Rectal smooth muscle tissue (tissue), 1 donor: ENCODE data around the gene PROX2.

Source experiments
- H3K27ac ChIP-seq: one replicate; pipeline ENCODE4 v1.7.0; 2013; ENCODE audit warnings: low read depth, low read length, inconsistent platforms
- H3K27me3 ChIP-seq: one replicate; pipeline ENCODE4 v1.7.0; 2013; ENCODE audit warnings: low read length; ENCODE audit not compliant: control insufficient read depth, insufficient read depth
- H3K36me3 ChIP-seq: one replicate; pipeline ENCODE4 v1.7.0; 2013; ENCODE audit warnings: low read length; ENCODE audit not compliant: control insufficient read depth, insufficient read depth
- H3K4me1 ChIP-seq: one replicate; pipeline ENCODE4 v1.7.0; 2013; ENCODE audit warnings: low read length; ENCODE audit not compliant: control insufficient read depth, insufficient read depth
- H3K4me3 ChIP-seq: one replicate; pipeline ENCODE4 v1.7.0; 2013; ENCODE audit warnings: low read length
- H3K9ac ChIP-seq: one replicate; pipeline ENCODE4 v1.7.0; 2013; ENCODE audit warnings: low read length

The PROX2 gene

DNA sequence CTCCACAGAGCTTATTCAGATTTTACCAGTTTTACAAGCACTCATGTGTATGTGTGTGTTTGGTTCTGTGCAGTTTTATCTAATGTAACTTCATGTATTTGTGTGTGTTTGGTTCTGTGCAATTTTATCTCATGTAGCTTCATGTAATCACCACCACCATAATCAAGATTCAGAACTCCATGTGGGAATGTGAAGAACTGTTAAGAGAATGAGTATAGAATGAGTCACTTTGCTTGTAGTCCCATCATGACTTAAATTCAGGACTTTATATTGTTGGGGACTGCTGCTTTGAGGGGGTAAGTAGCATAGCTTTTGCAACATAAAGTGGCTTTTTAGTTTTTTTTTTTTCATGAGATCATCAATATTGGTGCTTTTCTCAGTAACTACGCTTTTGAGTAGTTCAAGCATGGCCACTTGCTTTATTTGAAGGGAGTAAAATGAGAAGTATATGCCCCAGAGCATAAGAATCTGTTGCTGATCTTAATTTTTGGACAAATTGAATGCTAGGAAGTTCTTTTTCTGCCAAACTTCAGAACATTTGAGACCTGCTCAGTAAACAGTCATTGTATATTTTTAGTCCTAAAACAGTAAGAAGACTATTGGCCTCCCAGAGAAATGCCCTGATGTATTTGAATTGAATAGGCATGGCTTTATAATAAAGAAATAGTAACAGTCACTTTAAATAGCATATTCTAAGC lies 28.8 kb downstream of the PROX2 start:
- Histone ChIP-seq H3K4me3 (no peak overlapping the region), H3K4me1 (no peaks in the 10 kb centered on the region), H3K27ac (no peak overlapping the region), H3K36me3 (no peaks in the 10 kb centered on the region), H3K27me3 (no peaks in the 10 kb centered on the region), H3K9ac (no peak overlapping the region)

DNA sequence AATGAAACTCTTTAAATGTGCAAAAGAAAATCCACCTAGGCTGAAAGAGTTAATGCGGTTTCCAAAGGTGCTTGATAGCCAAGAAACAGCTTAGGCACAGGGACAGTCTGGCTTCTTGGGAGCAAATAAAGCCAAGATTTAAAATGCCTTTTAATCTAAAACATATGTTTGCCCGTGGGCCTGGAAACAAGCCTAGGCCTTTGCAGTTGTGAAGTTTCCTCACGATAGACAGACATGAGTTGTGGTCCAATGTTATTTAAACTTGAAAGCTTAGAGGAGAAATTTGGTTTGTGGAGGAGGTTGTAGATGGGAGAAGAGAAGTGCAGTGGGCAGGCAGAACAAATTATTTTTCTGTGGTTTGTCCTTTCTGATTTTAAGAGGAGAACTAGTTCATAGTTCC lies 29.8 kb downstream of the PROX2 start:
- Histone ChIP-seq H3K4me3 (no peak overlapping the region), H3K4me1 (no peaks in the 10 kb centered on the region), H3K36me3 (no peaks in the 10 kb centered on the region), H3K27ac (no peak overlapping the region), H3K9ac (no peak overlapping the region), H3K27me3 (no peaks in the 10 kb centered on the region)

DNA sequence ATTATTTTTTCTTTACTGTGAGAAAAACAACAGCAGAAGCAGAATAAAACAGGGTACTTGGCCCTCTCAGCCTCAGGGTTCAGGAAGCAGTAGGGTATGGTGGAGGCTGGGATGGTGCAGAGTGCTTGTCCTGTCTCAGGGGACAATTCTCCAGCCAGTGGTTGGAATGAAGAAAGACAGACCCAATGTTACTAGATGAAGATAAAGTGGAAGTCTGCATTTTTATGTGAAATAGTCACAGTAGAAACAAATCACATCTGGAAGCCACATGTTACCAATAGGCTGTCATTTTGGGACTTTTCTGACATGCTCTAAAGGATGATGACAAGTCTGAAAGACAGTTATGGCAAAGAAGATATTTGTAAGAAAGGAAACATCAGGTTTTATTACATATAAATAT lies 32.3 kb downstream of the PROX2 start:
- Histone ChIP-seq H3K36me3 (no peaks in the 10 kb centered on the region), H3K4me1 (no peaks in the 10 kb centered on the region), H3K9ac (no peak overlapping the region), H3K27me3 (no peaks in the 10 kb centered on the region), H3K4me3 (no peak overlapping the region), H3K27ac (no peak overlapping the region)

DNA sequence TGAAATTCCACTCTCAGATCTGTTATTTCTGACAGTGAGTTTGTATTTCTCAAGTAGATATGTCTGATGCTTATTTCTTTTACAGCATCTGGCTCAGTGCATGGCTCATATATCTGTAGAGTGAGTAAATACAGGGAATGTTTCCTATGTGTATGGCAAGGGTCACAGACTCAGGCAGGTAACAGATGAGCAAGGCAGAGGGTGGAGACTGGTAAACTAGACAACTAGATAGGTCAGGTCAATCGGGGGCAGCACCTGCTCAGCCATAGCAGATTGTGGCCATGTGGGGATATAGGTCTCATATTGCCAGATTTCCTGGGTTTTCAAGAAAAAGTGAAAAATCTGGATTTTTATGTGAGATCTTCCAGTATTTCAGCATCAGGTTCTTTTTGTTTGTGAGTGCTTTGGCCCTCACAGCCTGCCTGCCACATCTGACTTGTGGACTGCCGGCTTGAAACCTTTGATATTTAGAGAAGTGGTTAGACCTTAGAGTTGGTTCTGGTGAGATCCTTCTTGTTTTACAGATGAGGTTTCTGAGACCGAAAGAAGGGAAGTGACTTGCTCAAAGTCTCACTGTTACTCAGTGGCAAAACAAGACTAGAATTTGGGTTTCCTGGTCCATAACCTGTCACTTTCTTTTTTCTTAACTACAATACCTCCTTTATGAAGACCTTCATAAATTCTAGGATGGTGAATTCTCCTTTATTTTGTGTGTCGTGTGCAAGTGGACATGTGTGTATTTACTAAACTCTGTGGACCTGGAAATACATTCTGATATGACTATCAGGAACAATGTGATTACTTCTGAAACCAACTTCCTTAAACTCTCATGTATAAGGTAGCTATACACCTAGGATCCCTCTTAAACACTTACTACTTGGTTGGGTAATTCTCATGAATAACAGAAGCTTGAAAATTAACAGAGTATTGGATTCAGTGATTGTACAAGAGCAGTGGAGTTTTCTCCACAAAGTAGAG lies 34.4 kb downstream of the PROX2 start:
- no peak overlapping the region for H3K27ac ChIP-seq
- H3K36me3 ChIP-seq, result no peaks in the 10 kb centered on the region
- H3K9ac ChIP-seq, result no peak overlapping the region
- peaks cover 3% of the 10 kb centered on the region for H3K4me1 ChIP-seq
- no peaks in the 10 kb centered on the region for H3K27me3 ChIP-seq
- H3K4me3 ChIP-seq, result no peak overlapping the region

DNA sequence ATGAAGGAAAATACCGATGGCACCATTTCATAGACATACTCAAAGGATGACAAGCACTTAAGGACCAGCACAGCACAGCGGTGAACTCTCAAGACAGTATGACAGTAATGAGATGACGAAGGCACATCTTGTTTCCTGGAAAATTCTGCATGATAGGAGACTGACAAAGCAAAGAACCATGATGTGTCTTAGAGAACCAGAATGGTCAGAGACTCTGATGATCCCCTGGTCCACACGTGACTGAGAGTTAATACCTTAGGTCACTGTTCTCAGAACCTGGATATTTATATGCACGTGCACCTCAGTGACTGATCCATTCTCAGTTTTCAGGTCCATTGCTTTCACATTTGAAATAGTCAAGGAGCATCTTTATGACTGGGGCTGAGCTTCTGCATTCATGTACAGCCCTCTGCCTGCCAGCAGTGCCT lies 35.3 kb downstream of the PROX2 start:
- Histone ChIP-seq H3K9ac (no peak overlapping the region), H3K27me3 (no peaks in the 10 kb centered on the region), H3K4me1 (peaks cover 3% of the 10 kb centered on the region), H3K4me3 (no peak overlapping the region), H3K36me3 (no peaks in the 10 kb centered on the region), H3K27ac (no peak overlapping the region)

DNA sequence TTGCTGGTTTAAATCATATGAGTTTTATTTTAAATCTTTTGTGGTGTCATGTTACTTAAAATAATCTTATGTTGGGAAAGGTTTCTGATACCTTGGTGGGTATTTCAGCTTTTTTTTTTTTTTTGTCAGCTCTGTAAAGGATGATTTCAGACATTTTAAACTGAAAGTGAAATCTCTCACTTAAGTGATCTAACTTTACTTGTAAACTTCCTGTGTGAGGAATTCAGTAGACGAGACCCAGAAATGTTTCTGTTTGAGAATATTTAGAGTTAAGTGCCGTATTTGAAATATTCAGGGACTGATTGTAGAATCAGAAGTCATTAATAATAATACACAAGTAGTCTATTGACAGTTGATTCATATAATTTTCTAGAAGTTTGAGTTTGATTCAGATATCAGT lies 37.8 kb downstream of the PROX2 start:
- Histone ChIP-seq H3K4me3 (no peak overlapping the region), H3K27me3 (no peaks in the 10 kb centered on the region), H3K27ac (no peak overlapping the region), H3K36me3 (no peaks in the 10 kb centered on the region), H3K4me1 (peaks cover 3% of the 10 kb centered on the region), H3K9ac (no peak overlapping the region)

DNA sequence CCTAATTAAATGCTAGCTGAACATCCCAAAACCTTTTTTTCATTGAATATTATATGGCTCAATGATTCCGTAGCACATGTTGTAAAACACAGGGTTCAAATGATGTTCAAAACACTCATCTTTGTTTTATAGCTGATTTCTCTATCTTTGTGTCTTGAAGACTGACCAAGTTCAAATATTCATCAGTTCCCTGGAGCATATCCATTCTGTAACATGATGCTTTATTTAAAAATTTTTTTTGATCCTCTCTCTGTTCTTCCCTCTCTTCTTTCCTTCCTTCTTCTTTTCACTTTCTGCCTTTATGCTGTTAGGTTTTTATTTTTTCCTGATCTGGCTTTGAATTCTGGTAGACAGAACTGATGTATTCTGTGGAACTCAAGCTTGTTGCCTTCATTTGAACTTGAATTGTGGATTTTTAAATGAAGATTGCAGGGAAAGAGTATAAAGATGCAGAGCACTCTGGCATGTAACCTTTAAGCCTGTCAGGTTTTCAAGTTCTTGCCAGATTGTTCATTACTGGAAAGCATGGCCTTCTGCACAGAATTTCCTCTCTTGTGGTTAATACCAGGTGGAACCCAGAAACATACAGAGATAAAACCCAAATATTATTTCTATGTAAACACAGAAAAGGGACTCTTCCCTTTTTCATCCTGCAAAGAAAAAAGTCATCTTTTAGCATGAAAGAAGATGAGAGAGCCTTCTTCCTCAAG lies 39.5 kb downstream of the PROX2 start:
- no peaks in the 10 kb centered on the region for H3K36me3 ChIP-seq
- no peak overlapping the region for H3K27ac ChIP-seq
- H3K4me3 ChIP-seq, result no peak overlapping the region
- no peak overlapping the region for H3K9ac ChIP-seq
- no peaks in the 10 kb centered on the region for H3K27me3 ChIP-seq
- peaks cover 3% of the 10 kb centered on the region for H3K4me1 ChIP-seq

DNA sequence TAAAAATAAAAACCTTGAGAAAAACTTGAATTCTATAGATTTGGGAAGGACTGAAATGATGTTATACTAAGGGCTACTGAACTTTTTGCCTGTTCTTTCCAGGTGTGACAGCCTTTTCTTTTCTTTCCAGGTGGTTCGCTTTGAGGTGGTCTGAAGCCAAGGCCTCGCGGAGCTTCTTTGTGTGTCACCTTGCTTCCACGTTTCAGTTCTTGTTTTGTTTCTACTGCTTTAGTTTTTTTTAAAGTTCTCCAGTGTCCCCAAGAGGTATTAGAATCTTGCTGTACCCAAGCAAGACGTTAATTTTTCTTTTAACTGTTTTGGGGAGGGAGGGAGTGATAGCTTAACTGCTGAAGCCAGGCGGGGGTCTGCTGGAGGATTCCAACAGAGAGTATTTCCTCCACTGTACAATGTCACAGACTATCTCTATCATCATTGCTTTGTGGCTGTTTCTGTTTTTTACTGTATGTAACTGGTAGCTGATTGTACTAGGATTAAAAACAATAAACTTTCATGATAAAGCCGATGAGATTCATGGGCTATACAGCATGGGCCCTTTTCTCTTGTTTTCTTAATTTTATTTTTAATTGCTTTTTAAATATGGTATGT lies 40.2 kb downstream of the PROX2 start:
- Histone ChIP-seq H3K27me3 (no peaks in the 10 kb centered on the region), H3K27ac (no peak overlapping the region)

DNA sequence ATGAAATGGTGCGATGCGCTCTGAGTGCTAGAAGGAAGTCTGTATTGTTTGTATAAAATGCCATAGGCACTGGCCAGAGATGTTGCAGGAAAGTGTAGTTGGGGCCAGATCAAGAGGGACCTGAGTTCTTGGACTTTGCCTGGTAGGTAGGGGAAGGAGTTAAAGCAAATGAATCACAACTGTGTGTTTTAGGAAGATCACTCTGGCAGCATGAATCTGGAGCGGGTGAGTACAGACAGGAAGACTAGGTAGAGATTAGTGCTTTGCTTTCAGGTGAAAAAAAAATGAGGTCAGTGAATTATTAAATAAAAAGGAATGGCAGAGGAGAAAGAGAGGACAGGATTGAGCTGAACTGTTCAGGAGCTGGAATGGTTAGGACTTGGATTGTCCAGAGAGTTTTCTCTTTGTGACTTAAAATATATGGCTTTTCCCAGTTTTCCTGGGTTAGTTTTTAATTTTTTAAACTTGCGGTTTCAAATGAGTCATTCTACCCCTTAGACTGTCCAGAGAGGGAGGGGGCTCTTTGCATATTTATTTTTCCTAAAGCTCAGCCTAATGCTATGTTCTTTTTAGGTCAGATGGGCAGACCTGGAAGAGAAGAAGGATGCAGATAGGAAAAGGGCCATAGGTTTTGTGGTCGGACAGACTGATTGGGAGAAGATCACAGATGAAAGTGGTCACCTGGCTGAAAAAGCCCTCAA lies 41.1 kb downstream of the PROX2 start:
- Histone ChIP-seq H3K36me3 (peaks cover 4% of the 10 kb centered on the region), H3K4me1 (peaks cover 3% of the 10 kb centered on the region), H3K9ac (no peak overlapping the region), H3K27me3 (no peaks in the 10 kb centered on the region), H3K4me3 (no peak overlapping the region), H3K27ac (no peak overlapping the region)

More for the DNA sequence above, 40.2 kb downstream of the PROX2 start:
- peaks cover under 1% of the 10 kb centered on the region for H3K36me3 ChIP-seq
- no peak overlapping the region for H3K4me3 ChIP-seq
- H3K4me1 ChIP-seq, result peaks cover 3% of the 10 kb centered on the region
- no peak overlapping the region for H3K9ac ChIP-seq

DNA sequence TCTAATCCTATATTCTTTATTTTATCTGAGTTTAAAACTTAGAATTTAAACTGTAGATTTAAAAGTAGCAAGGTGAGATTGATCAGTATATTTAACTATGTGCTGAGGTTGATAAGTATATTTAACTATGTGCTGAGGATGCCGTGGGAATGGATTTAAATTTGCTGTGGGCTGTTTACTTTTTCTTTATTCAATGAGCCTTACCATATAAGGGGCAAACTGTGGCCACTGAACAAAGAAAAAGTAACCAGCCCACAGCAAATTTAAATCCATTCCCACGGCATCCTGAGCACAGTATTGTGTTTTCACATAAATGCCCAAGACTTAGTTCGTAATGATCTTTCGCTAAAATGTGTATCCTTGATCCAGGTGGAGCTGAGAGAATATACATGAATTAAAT lies 43.1 kb downstream of the PROX2 start:
- Histone ChIP-seq H3K36me3 (peaks cover 6% of the 10 kb centered on the region), H3K27ac (no peak overlapping the region), H3K27me3 (no peaks in the 10 kb centered on the region), H3K4me3 (no peak overlapping the region), H3K4me1 (peaks cover 3% of the 10 kb centered on the region), H3K9ac (no peak overlapping the region)

DNA sequence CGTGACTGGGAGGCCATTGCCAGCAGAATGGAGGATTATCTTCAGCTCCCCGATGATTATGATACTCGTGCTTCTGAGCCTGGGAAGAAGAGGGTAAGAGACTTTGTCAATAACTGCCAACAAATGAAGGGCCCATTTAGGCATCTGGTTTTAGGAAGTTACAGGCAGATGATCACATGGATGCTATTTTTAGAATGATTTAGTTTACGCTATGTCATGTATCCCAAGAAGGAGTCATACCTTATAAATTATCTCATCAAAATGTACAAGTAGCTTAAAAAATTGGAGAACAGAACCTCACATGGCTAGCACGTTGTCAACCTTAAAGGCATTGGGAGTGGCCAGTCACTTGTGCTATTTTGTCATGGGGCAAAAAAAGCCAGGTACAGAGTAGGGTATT lies 46.7 kb downstream of the PROX2 start:
- no peaks in the 10 kb centered on the region for H3K4me1 ChIP-seq
- H3K27me3 ChIP-seq, result no peaks in the 10 kb centered on the region
- H3K27ac ChIP-seq, result no peak overlapping the region
- no peak overlapping the region for H3K9ac ChIP-seq
- H3K4me3 ChIP-seq, result no peak overlapping the region
- H3K36me3 ChIP-seq, result peaks cover 6% of the 10 kb centered on the region
